Esophagus squamous epithelium (tissue), 4 donors: ENCODE measurements around the gene NPNT.

Source experiments
- POLR2A ChIP-seq, 4 donors: fragments of 450-650 bp; IDR thresholded peaks; one replicate each; pipeline ENCODE4 v1.6.1; 2017; ENCODE audit warnings: antibody characterized with exemption in 4 of 4, mild to moderate bottlenecking in 4 of 4, moderate library complexity in 3 of 4
- TF ChIP-seq, protein P1 (sequence below), 6 experiments: fragments of 450-650 bp in 4 of 6; fragments of 200-600 bp in 2 of 6; sonication (generic) in 2 of 6; IDR thresholded peaks; one replicate each; pipeline ENCODE4 v1.5.1; 2016 to 2019; ENCODE audit warnings: antibody characterized with exemption in 6 of 6, mild to moderate bottlenecking in 4 of 6, moderate library complexity in 4 of 6

DNA sequence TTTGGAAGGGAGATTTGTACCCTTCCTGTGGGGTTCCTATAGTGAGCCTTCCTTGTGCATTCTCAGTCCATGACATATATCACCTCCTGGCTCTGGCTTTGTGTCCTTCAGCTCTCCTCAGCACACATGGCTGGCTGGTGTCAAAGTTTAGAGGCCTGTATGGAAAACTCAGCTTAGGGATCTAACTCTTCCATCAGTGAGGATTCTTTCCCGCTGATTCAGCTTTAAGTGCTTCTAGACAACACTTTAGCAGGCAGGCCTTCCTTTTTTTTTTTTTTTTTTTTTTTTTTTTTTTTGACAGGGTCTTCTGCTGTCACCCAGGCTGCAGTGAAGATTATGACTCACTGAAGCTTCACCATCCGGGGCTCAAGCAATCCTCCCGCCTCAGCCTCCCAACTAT is 84.2 kb downstream of the NPNT start:
- TF ChIP-seq, protein P1, sequence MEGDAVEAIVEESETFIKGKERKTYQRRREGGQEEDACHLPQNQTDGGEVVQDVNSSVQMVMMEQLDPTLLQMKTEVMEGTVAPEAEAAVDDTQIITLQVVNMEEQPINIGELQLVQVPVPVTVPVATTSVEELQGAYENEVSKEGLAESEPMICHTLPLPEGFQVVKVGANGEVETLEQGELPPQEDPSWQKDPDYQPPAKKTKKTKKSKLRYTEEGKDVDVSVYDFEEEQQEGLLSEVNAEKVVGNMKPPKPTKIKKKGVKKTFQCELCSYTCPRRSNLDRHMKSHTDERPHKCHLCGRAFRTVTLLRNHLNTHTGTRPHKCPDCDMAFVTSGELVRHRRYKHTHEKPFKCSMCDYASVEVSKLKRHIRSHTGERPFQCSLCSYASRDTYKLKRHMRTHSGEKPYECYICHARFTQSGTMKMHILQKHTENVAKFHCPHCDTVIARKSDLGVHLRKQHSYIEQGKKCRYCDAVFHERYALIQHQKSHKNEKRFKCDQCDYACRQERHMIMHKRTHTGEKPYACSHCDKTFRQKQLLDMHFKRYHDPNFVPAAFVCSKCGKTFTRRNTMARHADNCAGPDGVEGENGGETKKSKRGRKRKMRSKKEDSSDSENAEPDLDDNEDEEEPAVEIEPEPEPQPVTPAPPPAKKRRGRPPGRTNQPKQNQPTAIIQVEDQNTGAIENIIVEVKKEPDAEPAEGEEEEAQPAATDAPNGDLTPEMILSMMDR (IDR thresholded peaks at IDR 0.05), result no peak
- no peak for TF ChIP-seq POLR2A (IDR thresholded peaks at IDR 0.05)
